HG03521 (cell line): ENCODE results near the gene MGST2.
"Not testable (repeated sequence)": the region's sequence is repeated elsewhere in the genome, so short reads cannot be mapped to it uniquely, and the experiment has no call there.

Source experiments
- ATAC-seq: cut with Tn5 transposase; IDR thresholded peaks from one replicate; pipeline ENCODE4 v1.9.1; 2021; ENCODE audit warnings: mild to moderate bottlenecking, moderate library complexity; ENCODE audit not compliant: unreplicated experiment

Gene MGST2

GRCh38 chr4:139665690-139666529 lies at the start of gene MGST2:
Gene MGST2 (plus strand): TSS chr4:139665819. CDS start chr4:139666020, 201 bp downstream.
- peak; percentile 64 for ATAC-seq

GRCh38 chr4:139617702-139618490 lies 47.7 kb upstream of the MGST2 start:
- no peak for ATAC-seq

- peak; percentile 73 for ATAC-seq
Observed at GRCh38 chr4:139619644-139620043, 46.0 kb upstream of the MGST2 start.

DNA sequence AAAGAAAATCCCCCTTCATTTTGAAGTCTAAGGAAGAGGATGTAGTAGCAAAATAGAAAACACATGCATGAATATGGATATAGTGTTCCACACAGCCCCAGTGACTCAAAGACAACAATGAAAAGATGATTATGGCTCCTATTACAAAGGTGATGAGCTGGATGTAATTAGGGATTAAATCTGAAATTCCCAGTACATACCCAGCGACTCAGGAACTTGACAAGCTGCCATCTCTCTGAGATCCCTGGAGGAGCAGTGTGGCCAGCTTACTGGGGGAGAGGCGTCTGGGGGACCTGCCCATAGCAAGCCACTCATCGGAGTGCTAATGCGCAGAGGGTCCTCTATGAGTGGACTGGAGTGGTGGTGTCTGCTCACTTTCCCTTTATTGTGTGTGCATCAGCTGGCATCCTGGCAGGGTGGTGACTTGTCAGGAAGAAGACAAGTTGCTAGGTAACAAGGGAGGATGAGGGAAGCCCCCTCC lies 42.7 kb upstream of the MGST2 start:
- no peak for ATAC-seq

DNA sequence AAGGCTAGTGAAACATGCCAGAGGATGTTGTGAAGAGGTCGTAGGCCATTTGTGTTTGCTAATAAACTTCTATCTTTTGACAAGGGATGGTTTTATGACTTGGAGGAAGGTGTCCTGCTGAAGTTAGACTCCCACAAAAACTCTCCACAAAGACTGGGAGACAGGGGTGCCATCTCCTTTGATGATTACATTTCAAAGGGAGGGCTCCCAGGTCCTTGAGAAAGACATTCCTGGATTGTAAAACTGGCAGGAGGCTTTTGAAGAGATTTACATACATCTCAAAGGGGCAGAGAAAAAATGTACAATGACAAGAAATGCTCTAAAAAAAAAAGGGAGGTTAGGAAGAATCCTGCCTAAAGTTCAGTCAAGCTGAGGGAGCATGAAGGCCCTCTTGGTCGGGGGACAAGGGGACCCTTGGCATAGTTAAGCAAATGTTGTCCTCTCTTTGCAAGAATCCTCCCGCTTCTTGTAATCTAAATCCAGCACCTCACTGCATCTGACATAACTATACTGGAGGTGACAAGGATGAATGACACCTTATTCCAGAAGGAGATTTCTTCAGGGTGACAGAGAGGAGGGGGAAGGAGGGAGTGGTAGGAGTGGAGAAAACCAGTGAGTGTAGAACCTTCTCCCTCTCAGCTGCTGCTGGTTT lies 41.1 kb upstream of the MGST2 start:
- no peak for ATAC-seq

GRCh38 chr4:139625093-139625455 lies 40.5 kb upstream of the MGST2 start:
- no peak for ATAC-seq

DNA sequence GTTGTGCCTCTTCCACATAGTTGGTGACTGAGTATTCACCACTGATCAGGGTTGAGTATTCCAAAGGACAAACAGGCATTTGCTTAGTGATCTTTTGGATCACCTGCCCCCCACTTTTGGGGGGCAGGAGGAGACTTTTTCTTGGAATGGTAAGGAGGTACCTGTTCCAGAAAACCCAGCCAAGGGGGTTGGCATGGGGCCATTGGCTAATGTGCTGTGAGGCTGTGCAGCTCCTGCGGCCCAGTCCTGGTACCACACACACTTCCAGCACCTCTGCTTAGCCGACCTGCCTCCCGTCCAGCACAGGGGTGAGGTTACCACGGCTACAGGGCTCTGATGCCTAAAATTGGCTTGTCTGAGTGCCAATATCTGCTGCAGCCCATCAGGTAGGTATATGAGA lies 40.1 kb upstream of the MGST2 start:
- ATAC-seq = no peak

GRCh38 chr4:139628184-139629012 lies 37.2 kb upstream of the MGST2 start:
- no peak for ATAC-seq

- ATAC-seq = no peak
Observed at GRCh38 chr4:139629436-139630125, 36.0 kb upstream of the MGST2 start.

DNA sequence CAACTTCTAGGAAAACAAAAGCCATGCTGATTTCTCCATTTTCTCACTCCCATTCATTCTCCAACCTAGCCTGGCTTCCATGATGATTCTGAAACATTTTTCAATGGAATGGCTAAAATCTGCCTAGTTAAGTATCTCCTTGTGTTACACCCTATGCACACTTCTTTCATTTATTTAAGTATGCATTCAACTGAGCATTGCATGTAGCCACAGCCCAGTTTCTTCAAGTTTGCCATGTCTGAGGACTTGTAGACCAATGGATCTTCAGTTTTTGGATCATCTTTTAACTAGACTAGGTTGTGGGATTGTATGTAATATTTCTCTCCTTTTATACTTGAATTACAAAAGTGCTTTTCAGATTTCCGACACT lies 35.5 kb upstream of the MGST2 start:
- ATAC-seq = no peak

- ATAC-seq = no peak
Observed at GRCh38 chr4:139630991-139631390, 34.6 kb upstream of the MGST2 start.

DNA sequence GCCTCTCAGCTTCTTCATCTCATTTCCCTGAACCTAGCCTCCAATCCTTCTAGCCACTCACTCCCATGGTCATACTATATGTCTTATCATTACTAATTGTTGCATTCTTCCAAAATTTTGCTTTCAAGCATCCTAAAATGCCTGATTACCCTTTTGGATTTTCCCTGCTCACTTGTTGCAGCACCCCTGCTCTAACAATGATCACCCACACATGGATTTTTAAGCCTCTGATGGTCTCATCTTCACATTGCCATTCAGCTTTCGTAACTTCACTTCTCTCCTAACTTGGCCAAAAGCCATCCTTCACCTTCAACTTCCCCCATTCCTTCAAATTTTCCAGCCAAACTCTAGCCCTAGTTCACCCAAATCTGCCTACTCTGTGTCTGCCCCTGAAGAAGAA lies 33.8 kb upstream of the MGST2 start:
- ATAC-seq = no peak

GRCh38 chr4:139632739-139633138 lies 32.9 kb upstream of the MGST2 start:
- not testable (repeated sequence) for ATAC-seq

GRCh38 chr4:139633195-139633594 lies 32.4 kb upstream of the MGST2 start:
- no peak for ATAC-seq

- ATAC-seq = no peak
Observed at GRCh38 chr4:139633661-139634060, 32.0 kb upstream of the MGST2 start.

GRCh38 chr4:139635966-139636365 lies 29.7 kb upstream of the MGST2 start:
- ATAC-seq = no peak

- ATAC-seq = not testable (repeated sequence)
Observed at GRCh38 chr4:139638306-139638705, 27.3 kb upstream of the MGST2 start.

- ATAC-seq = no peak
Observed at GRCh38 chr4:139639654-139640053, 26.0 kb upstream of the MGST2 start.

DNA sequence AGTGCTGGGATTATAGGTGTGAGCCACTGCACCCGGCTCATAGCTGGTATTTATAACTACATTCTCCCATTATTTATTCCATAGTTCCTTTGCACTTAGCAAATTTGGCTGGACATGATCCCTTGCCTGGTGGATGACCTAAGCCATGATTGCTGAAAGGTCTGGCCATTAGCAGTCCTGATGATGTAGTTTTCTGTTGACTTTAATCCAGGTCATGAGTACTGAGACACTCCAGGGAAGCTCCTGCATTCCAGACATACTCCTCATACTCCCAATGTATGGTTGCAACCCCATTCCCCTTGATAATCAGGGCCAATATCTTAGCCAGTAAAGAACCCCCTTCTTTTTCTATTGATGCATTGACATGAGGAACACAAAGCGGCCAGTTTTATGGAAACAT lies 24.4 kb upstream of the MGST2 start:
- no peak for ATAC-seq

GRCh38 chr4:139642364-139642763 lies 23.3 kb upstream of the MGST2 start:
- no peak for ATAC-seq
